Testis (tissue), 2 donors: ENCODE results near the gene FAM107B.

Experiments
- POLR2A ChIP-seq: fragments of 450-650 bp; IDR thresholded peaks from one replicate; pipeline ENCODE4 v1.6.1; 2017; ENCODE audit warnings: antibody characterized with exemption, mild to moderate bottlenecking, moderate library complexity
- TF ChIP-seq, protein P1 (sequence below), 3 experiments: fragments of 450-650 bp in 2 of 3; fragments of 200-600 bp in 1 of 3; sonication (generic) in 1 of 3; IDR thresholded peaks; one replicate each; pipeline ENCODE4 v1.5.1; 2016 to 2019; ENCODE audit warnings: antibody characterized with exemption in 3 of 3, mild to moderate bottlenecking in 2 of 3, moderate library complexity in 1 of 3

DNA sequence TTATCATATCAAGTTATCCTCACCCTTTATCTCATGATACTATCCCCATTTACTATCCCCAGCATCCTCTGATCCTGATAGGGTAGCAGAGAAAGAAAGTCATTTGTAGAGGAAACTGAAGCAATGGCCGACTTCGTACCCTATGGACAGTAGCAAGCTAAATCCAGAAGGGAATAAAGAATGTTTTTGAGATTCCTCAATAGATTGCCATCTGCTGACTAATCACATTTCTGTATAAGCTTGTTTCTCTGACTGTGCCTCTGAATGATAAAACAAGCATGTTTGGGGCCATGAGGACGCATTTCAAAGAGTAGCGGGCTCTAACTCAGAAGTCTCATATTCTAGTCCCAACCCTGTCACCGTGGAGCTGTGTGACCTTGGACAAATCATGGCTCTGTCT lies 13.2 kb upstream of the FAM107B start:
- TF ChIP-seq POLR2A: no peak
- TF ChIP-seq, protein P1, sequence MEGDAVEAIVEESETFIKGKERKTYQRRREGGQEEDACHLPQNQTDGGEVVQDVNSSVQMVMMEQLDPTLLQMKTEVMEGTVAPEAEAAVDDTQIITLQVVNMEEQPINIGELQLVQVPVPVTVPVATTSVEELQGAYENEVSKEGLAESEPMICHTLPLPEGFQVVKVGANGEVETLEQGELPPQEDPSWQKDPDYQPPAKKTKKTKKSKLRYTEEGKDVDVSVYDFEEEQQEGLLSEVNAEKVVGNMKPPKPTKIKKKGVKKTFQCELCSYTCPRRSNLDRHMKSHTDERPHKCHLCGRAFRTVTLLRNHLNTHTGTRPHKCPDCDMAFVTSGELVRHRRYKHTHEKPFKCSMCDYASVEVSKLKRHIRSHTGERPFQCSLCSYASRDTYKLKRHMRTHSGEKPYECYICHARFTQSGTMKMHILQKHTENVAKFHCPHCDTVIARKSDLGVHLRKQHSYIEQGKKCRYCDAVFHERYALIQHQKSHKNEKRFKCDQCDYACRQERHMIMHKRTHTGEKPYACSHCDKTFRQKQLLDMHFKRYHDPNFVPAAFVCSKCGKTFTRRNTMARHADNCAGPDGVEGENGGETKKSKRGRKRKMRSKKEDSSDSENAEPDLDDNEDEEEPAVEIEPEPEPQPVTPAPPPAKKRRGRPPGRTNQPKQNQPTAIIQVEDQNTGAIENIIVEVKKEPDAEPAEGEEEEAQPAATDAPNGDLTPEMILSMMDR (IDR thresholded peaks at IDR 0.05): no peak
